ENCODE results near the gene EPHB3. TPM values are rescaled to one million over a fixed set of nuclear protein-coding genes. Genes with fewer than 3 reads are reported as not detected.
A peak's percentile ranks its signal among the peaks of the same experiment; 100 is the strongest.

Gene EPHB3
- total and polyA plus RNA-seq, 4 donors = 0.50 to 9.0 (median 3.4) TPM

DNA sequence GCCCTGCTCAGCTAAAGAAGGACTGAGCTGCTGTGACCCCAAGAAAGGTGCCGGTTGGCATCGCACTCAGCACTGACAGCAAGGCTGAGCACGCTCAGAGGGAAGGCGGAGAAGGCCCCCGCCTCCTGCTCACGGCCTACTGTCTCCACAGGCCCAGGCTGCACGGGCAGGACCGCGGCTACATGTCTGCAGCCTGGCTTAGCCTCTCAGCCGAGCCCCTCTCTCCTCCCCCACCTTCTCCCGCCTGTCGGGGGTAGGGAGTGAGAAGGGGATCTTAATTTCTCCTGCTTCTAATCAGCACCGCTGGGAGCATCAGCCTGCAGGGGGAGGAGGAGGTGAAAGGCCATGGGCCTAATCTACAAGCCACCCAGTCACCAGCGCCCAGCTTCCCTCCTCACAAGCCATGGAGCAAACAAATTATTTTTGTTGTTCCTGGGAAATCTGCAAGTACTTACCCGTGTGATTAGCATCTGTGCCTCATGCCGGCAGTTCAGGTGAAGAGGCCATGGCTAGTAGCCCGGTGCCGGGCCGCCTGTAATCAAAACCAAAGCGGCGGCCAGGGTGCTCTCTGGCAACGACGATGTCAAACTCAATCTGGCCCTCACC lies 68.1 kb downstream of the EPHB3 start:
- no peak overlapping the region for H3K4me3 ChIP-seq (ENCODE audit: low read length in 2 of 2)
- H3K9me3 ChIP-seq (ENCODE audit: control insufficient read depth, low read length) = peaks cover 2% of the 10 kb centered on the region
- 91 to 93% methylated on average over 23 of the region's 23 CpGs for WGBS, 2 donors
- ATAC-seq (ENCODE audit: low FRiP score) (no peak), DNase-seq (peak in 1 of 2 donors; percentile 51)
- H3K4me1 ChIP-seq (ENCODE audit: control insufficient read depth in 1 of 2, insufficient read depth in 2 of 2, low read length in 2 of 2) = no peaks in the 10 kb centered on the region
- no peaks in the 10 kb centered on the region for H3K36me3 ChIP-seq (ENCODE audit: control insufficient read depth in 1 of 2, insufficient read depth in 2 of 2, low read length in 1 of 2)
- no peaks in the 10 kb centered on the region for H3K27me3 ChIP-seq (ENCODE audit: control insufficient read depth in 1 of 2, insufficient read depth in 2 of 2, low read length in 1 of 2)
- no peak overlapping the region for H3K27ac ChIP-seq (ENCODE audit: low read depth in 1 of 2, low read length in 2 of 2)
- intact Hi-C loops (cut with DNase I) = no loop called here

DNA sequence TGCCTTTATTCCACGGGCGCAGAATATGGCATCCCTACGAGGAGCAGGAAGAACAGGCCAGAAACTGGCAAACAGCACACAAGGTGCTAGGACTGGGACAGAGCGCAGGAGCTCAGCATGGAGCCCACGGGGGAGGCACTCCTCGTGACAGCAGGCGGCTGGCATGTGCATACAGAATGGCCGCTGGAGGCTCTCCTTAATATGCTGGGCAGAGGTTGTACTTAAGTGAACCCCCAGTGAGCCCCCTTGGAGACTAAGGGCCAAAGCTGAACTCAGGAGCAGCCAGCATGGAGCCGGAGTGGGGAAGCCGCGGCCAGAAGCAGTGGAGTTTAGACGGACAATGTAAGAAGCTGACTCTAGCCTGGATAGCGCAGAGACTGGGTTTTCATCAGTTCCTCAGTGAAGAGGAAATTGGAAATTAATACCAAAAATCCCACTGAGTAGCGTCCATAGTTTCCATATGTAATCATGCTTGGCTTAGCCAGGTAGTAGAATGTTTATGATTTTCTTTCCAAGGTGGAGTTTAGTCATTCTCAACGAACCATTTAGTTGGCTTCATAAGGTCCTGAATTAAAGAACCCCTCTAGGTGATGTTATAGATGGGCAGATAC lies 69.4 kb downstream of the EPHB3 start:
- 88 to 90% methylated on average over 15 of the region's 15 CpGs for WGBS, 2 donors
- Histone ChIP-seq H3K9me3 (ENCODE audit: control insufficient read depth, low read length) (no peaks in the 10 kb centered on the region), H3K27me3 (ENCODE audit: control insufficient read depth in 1 of 2, insufficient read depth in 2 of 2, low read length in 1 of 2) (no peaks in the 10 kb centered on the region), H3K4me1 (ENCODE audit: control insufficient read depth in 1 of 2, insufficient read depth in 2 of 2, low read length in 2 of 2) (no peaks in the 10 kb centered on the region), H3K27ac (ENCODE audit: low read depth in 1 of 2, low read length in 2 of 2) (no peak overlapping the region), H3K4me3 (ENCODE audit: low read length in 2 of 2) (no peak overlapping the region), H3K36me3 (ENCODE audit: control insufficient read depth in 1 of 2, insufficient read depth in 2 of 2, low read length in 1 of 2) (no peaks in the 10 kb centered on the region)
- intact Hi-C loops (cut with DNase I) = no loop called here
- DNase-seq (peak in 1 of 2 donors; percentile 46), ATAC-seq (ENCODE audit: low FRiP score) (no peak)

DNA sequence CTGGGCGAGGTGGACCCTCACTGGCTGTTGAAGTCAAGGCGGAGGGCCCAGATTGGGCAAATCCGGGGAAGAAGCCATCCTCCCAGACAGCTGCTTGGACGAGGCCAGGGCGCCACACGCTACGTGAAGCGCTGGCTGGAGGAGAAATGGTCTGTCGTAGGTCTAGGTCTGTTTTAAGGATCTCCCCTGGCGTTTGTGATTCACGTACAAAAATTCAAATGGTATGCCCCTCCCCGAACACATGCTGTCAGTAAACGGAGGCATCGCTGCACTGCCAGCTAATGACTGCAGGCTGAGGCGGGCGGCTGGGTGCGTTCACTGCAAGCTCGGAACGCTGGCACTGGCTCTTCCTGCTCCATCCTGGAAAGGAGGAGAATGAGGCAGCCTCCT lies 69.9 kb downstream of the EPHB3 start:
- Histone ChIP-seq H3K27ac (ENCODE audit: low read depth in 1 of 2, low read length in 2 of 2) (no peak overlapping the region), H3K27me3 (ENCODE audit: control insufficient read depth in 1 of 2, insufficient read depth in 2 of 2, low read length in 1 of 2) (no peaks in the 10 kb centered on the region), H3K36me3 (ENCODE audit: control insufficient read depth in 1 of 2, insufficient read depth in 2 of 2, low read length in 1 of 2) (no peaks in the 10 kb centered on the region), H3K4me3 (ENCODE audit: low read length in 2 of 2) (no peak overlapping the region), H3K9me3 (ENCODE audit: control insufficient read depth, low read length) (no peaks in the 10 kb centered on the region), H3K4me1 (ENCODE audit: control insufficient read depth in 1 of 2, insufficient read depth in 2 of 2, low read length in 2 of 2) (no peaks in the 10 kb centered on the region)
- whole genome bisulfite sequencing, 2 donors = 85 to 89% methylated on average over 19 of the region's 19 CpGs
- no peak for ATAC-seq (ENCODE audit: low FRiP score)
- DNase-seq = no peak
- intact Hi-C loops (cut with DNase I) = no loop called here

Other genes starting within 250 kb of the EPHB3 start
- gene EIF4G1, start 247.2 kb upstream of the EPHB3 start, total RNA-seq = 100 to 1,000 TPM; 234 to 285 TPM
- gene EIF4G1, start 247.2 kb upstream of the EPHB3 start, polyA plus RNA-seq = 100 to 1,000 TPM in 1 of 2 donors, 10 to 100 TPM in 1; 72.8 to 140 TPM
- 10 to 100 TPM; 28.2 to 40.6 TPM for gene FAM131A, start 224.2 kb upstream of the EPHB3 start, total RNA-seq
- gene FAM131A, start 224.2 kb upstream of the EPHB3 start, polyA plus RNA-seq = 10 to 100 TPM; 10.6 to 27.1 TPM
- gene CLCN2, start 200.2 kb upstream of the EPHB3 start, total RNA-seq = 1 to 10 TPM; 4.1 to 6.5 TPM
- gene CLCN2, start 200.2 kb upstream of the EPHB3 start, polyA plus RNA-seq = 10 to 100 TPM in 1 of 2 donors, 1 to 10 TPM in 1; 4.3 to 14.5 TPM
- gene POLR2H, start 200.1 kb upstream of the EPHB3 start, total RNA-seq = 10 to 100 TPM; 43.9 to 59.3 TPM
- 100 to 1,000 TPM in 1 of 2 donors, 10 to 100 TPM in 1; 55.3 to 151 TPM for gene POLR2H, start 200.1 kb upstream of the EPHB3 start, polyA plus RNA-seq
- 1 to 10 TPM in 1 of 2 donors, under 1 TPM in 1; 0.65 to 1.2 TPM for gene THPO, start 183.6 kb upstream of the EPHB3 start, total RNA-seq
- under 1 TPM; 0.15 to 0.75 TPM for gene THPO, start 183.6 kb upstream of the EPHB3 start, polyA plus RNA-seq
- 10 to 100 TPM; 12.0 to 46.5 TPM for gene CHRD, start 181.7 kb upstream of the EPHB3 start, total RNA-seq
- gene CHRD, start 181.7 kb upstream of the EPHB3 start, polyA plus RNA-seq = 10 to 100 TPM in 1 of 2 donors, under 1 TPM in 1; 0.38 to 11.9 TPM
- 10 to 100 TPM; 22.9 to 23.4 TPM for gene MAGEF1, start 150.3 kb downstream of the EPHB3 start, total RNA-seq
- gene MAGEF1, start 150.3 kb downstream of the EPHB3 start, polyA plus RNA-seq = 10 to 100 TPM; 17.9 to 34.2 TPM